HG03432 (cell line): ENCODE measurements around the gene BTLA.
A peak's percentile ranks its signal among the peaks of the same experiment; 100 is the strongest.
"Not testable (repeated sequence)": the region's sequence is repeated elsewhere in the genome, so short reads cannot be mapped to it uniquely, and the experiment has no call there.

Source experiments
- ATAC-seq: cut with Tn5 transposase; IDR thresholded peaks from one replicate; pipeline ENCODE4 v1.9.1; 2021; ENCODE audit warnings: mild to moderate bottlenecking, moderate library complexity; ENCODE audit not compliant: unreplicated experiment

Gene BTLA, protein sequence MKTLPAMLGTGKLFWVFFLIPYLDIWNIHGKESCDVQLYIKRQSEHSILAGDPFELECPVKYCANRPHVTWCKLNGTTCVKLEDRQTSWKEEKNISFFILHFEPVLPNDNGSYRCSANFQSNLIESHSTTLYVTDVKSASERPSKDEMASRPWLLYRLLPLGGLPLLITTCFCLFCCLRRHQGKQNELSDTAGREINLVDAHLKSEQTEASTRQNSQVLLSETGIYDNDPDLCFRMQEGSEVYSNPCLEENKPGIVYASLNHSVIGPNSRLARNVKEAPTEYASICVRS

DNA sequence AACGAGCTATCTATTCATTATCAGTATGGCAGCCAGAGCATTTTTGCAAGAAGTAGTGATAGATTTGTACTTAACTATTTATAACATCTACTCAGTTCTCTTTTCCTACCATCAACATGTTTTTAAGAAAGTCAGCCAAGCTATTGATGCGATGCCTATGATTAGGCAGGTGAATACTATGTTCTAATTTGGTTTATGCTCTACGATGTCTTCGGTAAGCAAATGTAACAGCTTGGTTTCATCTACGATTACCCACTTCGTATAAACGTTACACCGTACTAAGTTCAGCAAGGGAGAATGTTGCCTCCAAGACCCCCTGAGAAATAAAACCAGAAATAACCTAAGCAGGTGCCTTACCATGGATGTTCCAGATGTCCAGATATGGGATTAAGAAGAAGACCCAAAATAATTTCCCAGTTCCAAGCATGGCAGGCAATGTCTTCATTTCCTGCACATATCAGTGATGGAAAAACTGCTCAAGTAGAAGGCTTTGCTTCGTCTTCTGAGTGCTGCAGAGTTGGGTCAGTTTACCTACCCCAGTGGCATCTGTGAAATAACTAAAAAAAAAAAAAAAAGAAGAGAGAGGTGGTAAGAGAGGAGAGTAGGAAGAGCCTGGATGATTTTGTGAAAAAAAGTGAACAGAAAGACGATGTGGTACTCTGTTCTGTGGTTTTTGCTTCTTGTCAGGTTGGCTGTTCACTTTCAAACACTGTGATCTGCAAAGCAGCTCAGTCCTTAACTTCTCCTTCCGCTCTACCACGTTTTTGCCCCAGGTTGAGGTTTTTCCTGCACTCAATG, at the start of gene BTLA:
BTLA (minus strand) TSS at position 559 of the 798 bp plus-strand sequence; CDS start at position 445, 114 bp downstream.
- ATAC-seq = peak; percentile 71

DNA sequence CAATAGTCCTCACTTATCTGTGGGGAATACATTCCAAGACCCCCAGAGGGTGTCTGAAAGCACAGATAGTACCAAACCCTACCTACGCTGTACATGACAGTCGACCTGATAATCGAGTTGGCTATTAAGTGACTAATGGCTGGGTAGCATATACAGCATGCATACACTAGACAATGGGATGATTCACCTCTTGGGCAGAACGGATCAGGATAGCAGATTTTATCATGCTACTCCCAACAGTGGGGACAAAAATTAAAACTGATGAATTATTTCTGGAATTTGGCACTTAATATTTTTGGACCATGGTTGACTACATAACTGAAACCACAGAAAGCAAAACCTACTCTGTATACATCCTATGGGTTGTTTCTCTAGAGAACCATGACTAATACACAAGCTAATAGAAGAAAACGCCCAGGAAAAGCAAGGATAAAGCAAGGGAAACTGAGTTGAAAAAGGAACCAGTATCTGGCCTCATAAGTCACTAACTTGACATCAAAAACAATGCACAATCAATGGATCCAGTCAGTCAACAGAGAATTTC, 47.0 kb upstream of the BTLA start:
- no peak for ATAC-seq

DNA sequence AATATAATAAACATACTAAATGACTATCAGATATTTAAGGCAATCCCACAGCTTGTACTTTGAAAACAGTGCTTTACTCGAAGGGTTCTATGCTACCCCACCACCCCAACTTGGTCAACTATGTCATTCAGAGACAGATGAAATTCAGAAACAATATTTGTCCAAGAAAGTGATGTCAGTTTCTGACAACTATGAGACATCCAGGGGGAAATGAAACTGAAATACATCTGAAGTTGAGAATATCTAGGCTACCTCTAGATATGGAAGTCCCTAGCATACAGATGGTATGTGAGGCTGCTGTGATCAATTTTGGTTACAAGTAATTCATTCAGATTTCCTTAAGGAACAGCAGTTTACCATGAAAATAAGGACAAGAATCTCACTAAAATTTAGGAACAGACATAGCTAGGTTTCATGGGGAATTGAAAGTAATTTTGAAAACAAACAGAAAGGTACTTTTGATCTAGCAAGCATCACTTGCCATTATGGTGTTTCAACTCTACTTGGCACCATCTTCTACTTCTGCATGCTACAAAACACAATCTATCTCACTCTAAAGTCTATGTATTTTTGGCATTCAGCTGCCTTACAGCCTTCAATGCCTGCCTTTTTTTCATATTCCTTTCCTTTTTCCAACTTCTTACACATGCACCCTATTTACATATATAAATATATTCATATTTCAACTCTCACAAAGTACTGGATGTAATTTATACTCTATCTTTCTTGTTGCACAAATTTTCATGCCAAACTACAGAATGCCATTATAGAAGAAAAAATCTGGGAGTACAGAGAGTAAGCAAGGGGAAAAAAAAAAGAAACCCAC, 40.8 kb upstream of the BTLA start:
- ATAC-seq = peak; percentile 92

DNA sequence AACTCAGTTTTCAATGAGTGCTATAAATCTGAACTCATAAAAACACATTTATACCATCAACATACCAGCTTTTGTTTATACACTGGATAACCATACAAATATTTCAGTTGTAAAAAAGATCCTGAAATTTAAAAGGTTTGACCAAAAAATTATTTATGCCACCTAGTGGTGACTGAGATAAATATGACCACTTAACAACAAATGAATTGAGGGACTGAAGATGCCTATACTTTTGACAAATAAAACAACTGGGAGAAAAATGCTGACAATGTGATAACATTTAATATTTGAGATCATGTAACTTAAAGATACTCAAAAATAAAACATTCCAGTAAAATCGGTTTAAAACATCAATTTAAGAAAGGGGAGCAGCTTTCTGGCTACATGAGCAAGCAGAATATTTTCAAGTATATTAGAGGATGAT, 32.1 kb upstream of the BTLA start:
- no peak for ATAC-seq

DNA sequence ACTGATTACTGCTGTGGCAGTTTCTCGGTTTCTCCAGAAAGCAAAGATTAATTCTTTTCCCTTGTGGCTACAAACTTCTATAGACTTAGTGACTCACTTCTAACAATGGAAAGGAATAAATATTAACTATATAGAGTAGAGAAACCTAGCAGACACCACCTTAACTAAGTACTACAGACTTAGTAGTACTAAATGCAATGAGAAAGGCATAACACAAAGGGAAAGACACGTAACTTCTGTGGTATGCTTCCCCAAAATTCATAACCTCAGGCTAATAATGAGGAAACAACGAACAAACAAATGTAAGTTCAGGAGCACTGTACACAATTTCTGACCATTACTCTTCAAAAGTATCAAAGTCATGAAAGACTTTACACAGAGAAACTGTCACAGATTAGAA, 31.3 kb upstream of the BTLA start:
- ATAC-seq = no peak

DNA sequence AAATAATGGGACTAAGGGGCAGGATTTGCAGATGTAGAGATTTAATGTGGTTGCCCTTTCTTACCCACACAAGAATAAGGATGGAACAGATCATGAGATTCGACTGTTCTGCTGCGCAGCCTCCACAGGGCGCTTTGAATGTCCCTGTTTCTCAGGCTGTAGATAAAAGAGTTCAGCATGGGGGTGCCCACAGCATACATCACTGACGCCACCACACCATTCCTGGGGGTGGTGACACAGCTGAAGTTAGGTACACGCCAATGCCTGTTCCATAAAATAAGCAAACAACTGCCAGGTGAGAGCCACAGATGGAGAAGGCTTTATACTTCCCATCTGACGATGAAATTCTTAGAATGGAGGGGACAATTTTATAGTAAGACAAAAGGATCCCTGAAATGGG, 24.9 kb upstream of the BTLA start:
- not testable (repeated sequence) for ATAC-seq

DNA sequence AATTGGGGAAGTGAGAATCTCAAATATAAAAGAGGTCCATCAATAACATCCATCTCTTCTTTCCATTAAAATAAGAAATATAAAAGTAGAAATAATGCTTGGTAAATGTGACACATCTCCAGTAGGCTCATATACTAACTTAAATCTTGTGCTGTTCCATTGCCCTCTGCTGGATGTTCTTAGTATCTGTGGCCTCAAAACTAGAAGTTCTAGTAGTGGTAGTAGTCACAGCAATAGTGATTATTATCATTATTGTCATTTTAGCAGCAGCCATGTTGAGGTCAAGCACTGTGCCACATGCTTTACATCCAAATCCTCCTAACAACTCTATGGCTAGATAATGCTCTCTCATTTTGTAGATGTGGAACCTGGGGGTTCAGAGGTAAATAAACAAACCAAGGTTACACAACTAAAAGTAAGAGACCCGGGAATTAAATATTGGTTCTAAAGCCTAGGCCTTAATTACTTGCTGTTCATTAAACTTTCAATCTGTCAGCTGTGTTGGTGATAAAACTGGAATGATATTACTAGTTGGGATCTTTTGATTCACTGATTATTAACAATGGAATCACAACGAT, 20.2 kb upstream of the BTLA start:
- peak; percentile 62 for ATAC-seq

DNA sequence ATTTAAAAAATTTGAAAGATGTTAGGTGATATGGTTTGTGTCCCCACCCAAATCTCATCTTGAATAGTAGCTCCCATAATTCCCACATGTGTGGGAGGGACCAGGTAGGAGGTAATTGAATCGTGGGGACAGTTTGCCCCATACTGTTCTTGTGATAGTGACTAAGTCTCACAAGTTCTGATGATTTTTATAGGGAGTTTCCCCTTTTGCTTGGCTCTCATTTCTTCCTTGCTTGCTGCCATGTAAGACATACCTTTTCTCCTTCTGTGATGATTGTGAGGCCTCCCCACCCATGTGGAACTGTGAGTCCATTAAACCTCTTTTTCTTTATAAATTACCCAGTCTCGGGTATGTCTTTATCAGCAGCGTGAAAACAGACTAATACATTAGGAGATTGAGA, 19.7 kb upstream of the BTLA start:
- ATAC-seq = not testable (repeated sequence)

DNA sequence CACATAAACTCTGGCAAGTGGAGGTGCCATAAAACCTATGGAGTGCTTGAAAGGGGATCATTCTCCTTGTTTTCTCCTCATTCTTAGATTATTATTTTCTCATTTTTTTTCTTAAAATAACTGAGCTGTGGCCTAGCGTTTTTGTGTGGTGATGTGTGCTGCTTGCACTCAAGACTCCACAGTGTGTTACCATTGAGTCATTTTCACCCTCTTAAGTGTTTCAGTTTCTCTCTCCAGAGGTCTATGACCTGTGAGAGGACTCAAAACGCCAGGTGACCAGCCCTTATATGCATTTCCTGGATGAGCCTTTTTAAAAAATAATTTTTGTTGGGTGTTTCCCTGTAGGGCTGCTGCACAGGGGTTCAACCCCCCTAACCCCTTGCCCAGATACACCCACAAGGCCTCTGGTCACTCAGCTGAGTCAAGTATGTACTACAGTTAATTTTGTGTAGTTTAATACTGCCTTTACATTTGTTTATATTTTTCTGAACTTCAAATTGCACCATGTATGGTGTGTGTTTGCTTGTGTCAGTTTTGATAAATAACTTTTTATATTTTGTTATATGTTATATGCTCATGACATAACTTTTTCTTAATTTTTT, 15.4 kb upstream of the BTLA start:
- ATAC-seq = peak; percentile 100

DNA sequence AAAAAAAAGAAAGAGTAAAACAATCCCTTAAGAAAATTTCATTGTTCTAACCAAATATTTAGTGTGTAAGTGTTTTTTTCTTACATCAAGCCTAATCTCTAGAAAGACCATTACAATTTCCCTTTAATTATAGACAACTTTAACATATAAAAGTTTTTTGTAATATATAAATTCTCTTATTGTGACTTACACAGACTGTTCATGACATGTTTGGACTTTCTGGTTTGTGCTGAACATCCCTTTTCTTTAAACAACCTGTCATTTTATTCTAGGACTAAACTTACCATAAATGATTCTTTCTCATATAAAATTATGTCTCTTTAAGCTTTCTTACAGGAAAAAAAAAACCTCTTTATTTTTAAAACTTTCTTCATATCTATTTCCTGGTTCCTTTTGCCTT, 13.0 kb upstream of the BTLA start:
- no peak for ATAC-seq

DNA sequence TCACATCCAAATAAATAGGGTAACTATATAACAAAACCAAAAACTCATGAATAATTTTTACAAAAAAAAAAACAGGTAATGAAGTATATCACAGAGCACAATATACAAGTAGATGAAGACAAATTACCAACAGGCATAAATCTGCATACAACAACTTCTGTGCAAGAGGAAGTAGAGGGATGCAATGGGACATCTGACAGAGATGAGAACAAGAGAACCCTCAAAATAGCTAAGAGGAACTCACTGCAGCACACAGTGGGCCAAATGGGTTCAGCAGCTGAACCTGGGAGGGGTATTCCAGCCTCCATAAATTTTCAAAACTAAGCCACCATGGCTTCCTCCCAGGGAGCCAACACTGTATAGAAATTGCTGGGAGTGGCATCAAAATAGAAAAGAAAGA, 9.6 kb upstream of the BTLA start:
- no peak for ATAC-seq

DNA sequence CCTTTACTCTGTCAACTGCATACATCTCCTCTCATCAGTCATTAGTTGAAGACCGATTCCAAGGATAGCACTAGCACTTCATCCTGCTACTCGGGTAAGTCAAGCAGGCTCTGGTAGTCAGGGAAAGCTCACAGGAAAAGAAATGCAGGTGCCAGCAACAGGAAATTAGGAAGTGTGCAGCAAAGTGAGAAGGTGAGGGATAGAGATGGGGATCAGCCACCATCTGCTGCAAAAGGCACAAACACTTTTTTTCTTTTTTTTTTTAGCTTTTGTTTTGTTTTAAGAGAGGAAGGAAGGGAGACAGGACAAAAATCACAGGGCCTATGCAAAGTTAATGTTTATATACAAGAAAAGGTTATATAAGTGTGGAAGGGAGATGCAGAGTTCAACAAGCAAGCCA, 9.0 kb upstream of the BTLA start:
- no peak for ATAC-seq

DNA sequence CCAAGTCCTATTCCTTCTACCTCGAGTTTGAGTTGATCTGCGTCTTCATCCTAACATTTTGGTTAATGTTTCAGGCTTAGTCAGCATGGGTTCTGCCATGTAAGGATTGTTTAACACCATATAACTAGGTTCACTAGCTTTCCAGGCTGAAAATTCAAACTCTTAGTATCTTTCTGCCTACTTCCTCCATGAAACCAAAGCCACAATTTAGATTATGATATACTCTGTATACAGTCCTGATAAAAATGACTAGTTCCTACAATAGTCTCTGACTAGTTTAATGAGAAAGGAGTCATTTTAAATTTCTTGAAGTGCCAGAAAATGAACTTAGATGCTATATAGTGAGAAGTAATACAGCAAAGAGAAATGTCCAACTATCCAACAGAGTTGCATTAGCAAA, 6.6 kb upstream of the BTLA start:
- peak; percentile 39 for ATAC-seq

DNA sequence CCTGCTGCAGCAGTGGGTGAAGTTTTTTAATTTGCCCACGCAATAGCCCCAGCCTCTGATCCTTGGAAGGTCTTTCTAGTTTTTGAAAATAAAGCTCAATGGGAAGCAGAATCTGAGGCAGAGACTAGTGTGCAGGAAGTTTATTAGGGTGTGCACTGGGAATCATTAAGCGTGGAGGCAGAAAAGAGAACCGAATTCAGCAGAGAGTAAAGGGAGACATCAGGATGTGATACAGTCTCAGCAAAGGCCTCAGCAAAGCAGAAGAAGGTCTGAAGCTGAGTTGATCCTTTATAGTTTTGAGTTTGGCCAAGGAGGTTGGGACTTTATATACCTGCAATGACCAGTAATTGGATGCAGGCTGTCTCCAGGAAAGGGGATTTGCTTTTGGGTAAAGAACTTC, 4.9 kb upstream of the BTLA start:
- ATAC-seq = no peak

DNA sequence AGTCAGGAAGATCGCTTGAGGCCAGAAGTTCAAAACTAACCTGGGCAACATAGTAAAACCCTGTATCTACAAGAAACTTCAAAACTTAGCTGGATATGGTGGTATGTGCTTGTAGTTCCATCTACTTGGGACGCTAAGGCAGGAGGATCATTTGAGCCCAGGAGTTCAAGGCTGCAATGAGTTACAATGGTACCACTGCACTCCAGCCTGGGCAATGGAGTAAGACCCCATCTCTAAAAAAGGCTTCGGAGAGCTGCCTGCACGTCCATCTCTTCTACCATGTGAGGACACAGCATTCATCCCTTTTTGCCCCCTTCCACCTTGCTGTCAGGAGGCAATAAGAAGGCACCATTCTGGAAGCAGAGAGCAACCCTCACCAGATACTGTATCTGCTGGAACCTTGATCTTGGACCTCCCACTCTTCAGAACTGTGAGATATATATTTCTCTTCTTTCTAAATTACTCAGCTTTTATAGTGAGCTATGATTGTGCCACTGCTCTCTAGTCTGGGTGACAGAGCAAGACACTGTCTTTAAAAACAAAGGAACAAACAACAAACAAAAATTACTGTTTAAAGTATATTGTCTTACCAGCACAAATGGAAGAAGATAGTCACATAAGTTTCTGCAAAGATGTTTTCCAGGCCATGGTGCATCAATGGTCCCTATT, 4.2 kb upstream of the BTLA start:
- ATAC-seq = no peak

DNA sequence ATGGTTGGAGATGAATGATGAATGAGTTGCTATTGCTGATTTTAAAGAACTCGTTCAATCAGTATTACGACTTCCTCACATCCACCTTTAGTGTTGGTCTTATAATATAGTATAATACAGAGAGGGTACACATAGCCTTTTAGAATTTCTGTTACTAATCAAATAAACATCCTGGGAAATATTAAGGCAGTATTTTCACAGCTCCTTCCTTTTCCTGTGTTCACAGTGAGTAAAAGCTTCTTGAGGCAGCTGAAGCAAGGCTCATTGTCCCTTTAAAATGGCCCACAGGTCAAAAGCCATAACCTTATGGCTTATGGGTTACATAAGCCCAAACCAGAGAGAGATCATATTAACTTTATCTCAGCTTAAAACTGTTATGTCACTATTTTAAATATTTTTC, 1.3 kb upstream of the BTLA start:
- ATAC-seq = no peak

DNA sequence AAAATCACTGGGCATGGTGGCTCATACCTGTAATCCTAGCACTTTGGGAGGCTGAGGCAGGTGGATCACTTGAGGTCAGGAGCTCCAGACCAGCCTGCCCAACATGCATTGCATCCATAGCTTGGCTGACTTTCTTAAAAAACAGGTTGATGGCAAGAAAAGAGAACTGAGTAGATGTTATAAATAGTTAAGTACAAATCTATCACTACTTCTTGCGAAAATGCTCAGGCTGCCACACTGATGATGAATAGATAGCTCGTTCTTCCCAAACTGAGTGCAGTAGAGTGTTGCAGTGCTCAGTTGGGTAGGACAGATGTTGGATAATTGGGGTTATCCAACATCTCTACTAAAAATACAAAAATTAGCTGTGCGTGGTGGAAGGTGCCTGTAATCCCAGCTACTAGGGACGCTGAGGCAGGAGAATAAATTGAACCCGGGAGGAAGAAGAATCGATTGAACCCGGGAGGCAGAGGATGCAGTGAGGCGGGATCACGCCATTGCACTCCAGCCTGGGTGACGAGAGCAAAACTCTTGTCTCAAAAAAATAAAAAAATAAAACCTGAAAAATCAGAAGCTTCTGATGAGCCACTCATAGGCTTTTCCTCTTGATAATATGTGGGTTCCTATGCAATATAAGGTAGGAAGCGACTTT, 1.2 kb downstream of the BTLA start:
- ATAC-seq = no peak

DNA sequence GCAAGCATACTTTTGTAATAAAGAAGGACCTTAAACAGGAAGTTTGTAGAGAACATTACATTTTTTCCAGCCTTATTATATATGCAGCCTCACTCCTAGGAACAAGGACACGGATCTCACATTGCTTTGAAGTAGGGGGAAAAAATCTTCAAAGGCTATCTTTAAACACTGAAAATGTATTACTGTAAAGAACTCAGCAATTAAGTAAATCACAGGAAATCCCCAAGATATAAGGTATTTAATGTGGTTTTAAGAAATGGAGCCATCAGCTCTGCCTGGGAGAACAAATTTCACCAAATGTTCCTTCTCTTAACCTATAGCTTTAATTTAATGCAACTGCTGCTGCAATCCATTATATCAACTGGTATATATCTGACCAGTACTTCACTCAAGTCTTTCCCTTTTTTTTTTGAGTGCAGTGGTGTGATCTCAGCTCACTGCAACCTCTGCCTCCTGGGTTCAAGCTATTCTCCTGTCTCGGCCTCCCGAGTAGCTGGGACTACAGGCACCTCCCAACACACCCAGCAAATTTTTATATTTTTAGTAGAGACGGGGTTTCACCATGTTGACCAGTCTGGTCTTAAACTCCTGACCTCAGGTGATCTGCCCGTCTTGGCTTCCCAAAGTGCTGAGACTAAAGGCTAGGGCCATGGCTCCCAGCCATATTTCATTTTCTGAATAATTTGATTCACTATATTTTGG, 2.8 kb downstream of the BTLA start:
- ATAC-seq = no peak

DNA sequence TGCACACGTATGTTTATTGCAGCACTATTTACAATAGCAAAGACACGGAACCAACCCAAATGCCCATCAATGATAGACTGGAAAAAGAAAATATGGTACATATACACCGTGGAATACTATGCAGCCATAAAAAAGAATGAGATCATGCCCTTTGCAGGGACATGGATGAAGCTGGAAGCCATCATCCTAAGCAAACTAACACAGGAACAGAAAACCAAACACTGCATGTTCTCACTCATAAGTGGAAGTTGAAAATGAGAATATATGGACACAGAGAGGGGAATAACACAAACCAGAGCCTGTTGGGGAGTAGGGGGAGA, 4.9 kb downstream of the BTLA start:
- not testable (repeated sequence) for ATAC-seq
